Parathyroid adenoma (tissue), 2 donors: ENCODE data around the gene SMAD4.

Source experiments
- H2AFZ ChIP-seq: fragments of 300-600 bp; sonication (generic); one replicate; pipeline ENCODE4 v1.7.0; 2017; ENCODE audit warnings: antibody characterized with exemption, mild to moderate bottlenecking
- H3K27ac ChIP-seq: fragments of 300-600 bp; sonication (generic); one replicate; pipeline ENCODE4 v1.7.0; 2017
- H3K27me3 ChIP-seq: fragments of 300-600 bp; sonication (generic); one replicate; pipeline ENCODE4 v1.7.0; 2017; ENCODE audit warnings: low read length; ENCODE audit not compliant: control insufficient read depth, insufficient read depth
- H3K36me3 ChIP-seq: fragments of 300-600 bp; sonication (generic); one replicate; pipeline ENCODE4 v1.7.0; 2017; ENCODE audit warnings: low read length; ENCODE audit not compliant: control insufficient read depth, insufficient read depth
- H3K4me1 ChIP-seq: fragments of 300-600 bp; sonication (generic); one replicate; pipeline ENCODE4 v1.7.0; 2017; ENCODE audit warnings: control low read depth
- H3K4me2 ChIP-seq: fragments of 300-600 bp; sonication (generic); one replicate; pipeline ENCODE4 v1.7.0; 2017; ENCODE audit warnings: low read length
- H3K4me3 ChIP-seq: fragments of 300-600 bp; sonication (generic); one replicate; pipeline ENCODE4 v1.7.0; 2017; ENCODE audit warnings: low read depth, low read length
- H3K79me2 ChIP-seq: fragments of 300-600 bp; sonication (generic); one replicate; pipeline ENCODE4 v1.7.0; 2017; ENCODE audit warnings: control low read depth
- H3K9ac ChIP-seq: fragments of 300-600 bp; sonication (generic); one replicate; pipeline ENCODE4 v1.7.0; 2017; ENCODE audit warnings: mild to moderate bottlenecking
- H3K9me3 ChIP-seq: fragments of 300-600 bp; sonication (generic); one replicate; pipeline ENCODE4 v1.7.0; 2017; ENCODE audit warnings: low read length; ENCODE audit not compliant: control insufficient read depth
- CTCF ChIP-seq: fragments of 300-600 bp; sonication (generic); IDR thresholded peaks from one replicate; pipeline ENCODE4 v1.7.0; 2017; ENCODE audit warnings: antibody characterized with exemption, mild to moderate bottlenecking
- donor health status: primary hyperparathyroidism.

The SMAD4 gene

GRCh38 chr18:51006061-51006818 lies 23.8 kb upstream of the SMAD4 start:
- Histone ChIP-seq H3K36me3 (no peaks in the 10 kb centered on the region), H3K79me2 (no peaks in the 10 kb centered on the region), H3K9me3 (no peaks in the 10 kb centered on the region), H3K27me3 (no peaks in the 10 kb centered on the region), H3K4me3 (no peak overlapping the region), H3K9ac (no peak overlapping the region), H3K27ac (no peak overlapping the region), H3K4me2 (no peak overlapping the region), H2AFZ (no peak overlapping the region), H3K4me1 (no peaks in the 10 kb centered on the region)
- TF ChIP-seq CTCF, result no peak

GRCh38 chr18:51006948-51007789 lies 22.8 kb upstream of the SMAD4 start:
- Histone ChIP-seq H3K9me3 (no peaks in the 10 kb centered on the region), H3K27ac (no peak overlapping the region), H3K4me1 (no peaks in the 10 kb centered on the region), H3K4me3 (no peak overlapping the region), H3K36me3 (no peaks in the 10 kb centered on the region), H3K27me3 (no peaks in the 10 kb centered on the region), H3K79me2 (no peaks in the 10 kb centered on the region), H3K9ac (no peak overlapping the region), H2AFZ (no peak overlapping the region), H3K4me2 (no peak overlapping the region)
- no peak for TF ChIP-seq CTCF

- Histone ChIP-seq H3K9me3 (no peaks in the 10 kb centered on the region), H3K4me1 (no peaks in the 10 kb centered on the region), H2AFZ (no peak overlapping the region), H3K9ac (no peak overlapping the region), H3K79me2 (peaks cover 2% of the 10 kb centered on the region), H3K27ac (no peak overlapping the region), H3K27me3 (no peaks in the 10 kb centered on the region), H3K4me2 (no peak overlapping the region), H3K36me3 (no peaks in the 10 kb centered on the region), H3K4me3 (no peak overlapping the region)
- TF ChIP-seq CTCF, result no peak
Measured at GRCh38 chr18:51007790-51008139, 22.2 kb upstream of the SMAD4 start.

GRCh38 chr18:51009072-51009471 lies 20.9 kb upstream of the SMAD4 start:
- H3K9ac ChIP-seq, result no peak overlapping the region
- H2AFZ ChIP-seq, result no peak overlapping the region
- peaks cover 2% of the 10 kb centered on the region for H3K79me2 ChIP-seq
- no peak overlapping the region for H3K4me3 ChIP-seq
- no peaks in the 10 kb centered on the region for H3K4me1 ChIP-seq
- no peaks in the 10 kb centered on the region for H3K9me3 ChIP-seq
- no peaks in the 10 kb centered on the region for H3K36me3 ChIP-seq
- no peak overlapping the region for H3K4me2 ChIP-seq
- no peak overlapping the region for H3K27ac ChIP-seq
- H3K27me3 ChIP-seq, result no peaks in the 10 kb centered on the region
- TF ChIP-seq CTCF, result no peak
